PC-9 (cell line): Measurements from ENCODE around the gene TNFSF13B. TPM values are rescaled to one million over a fixed set of nuclear protein-coding genes. Genes with fewer than 3 reads are reported as not detected.
A peak's percentile ranks its signal among the peaks of the same experiment; 100 is the strongest.

Experiments
- Bru-seq: library from RNA; stranded (reverse); fragments of 400-500 nt; gene quantifications from one replicate; lab custom pipeline; 2021; lab: Mats Ljungman, UMichigan
- BruChase-seq, 2 experiments: library from RNA; stranded (reverse); fragments of 400-500 nt; gene quantifications; one replicate each; lab custom pipeline; 2021; lab: Mats Ljungman, UMichigan
- BruUV-seq: library from RNA; stranded (reverse); fragments of 400-500 nt; replicated peaks from 2 replicates; lab custom pipeline; 2021; lab: Mats Ljungman, UMichigan
- CTCF ChIA-PET: fragments of 300-600 bp; sonication (Branson Sonifier 250); formaldehyde crosslinking; loops from one replicate; lab custom pipeline; 2022; ENCODE audit warnings: antibody characterized with exemption; lab: Charles Lee
- POLR2A ChIA-PET: fragments of 300-600 bp; sonication (Branson Sonifier 250); formaldehyde crosslinking; loops from one replicate; lab custom pipeline; 2022; ENCODE audit warnings: antibody characterized with exemption; ENCODE audit not compliant: unreplicated experiment; lab: Charles Lee
- DNase-seq, 2 experiments: peaks; one replicate each; pipeline versions ENCODE4 v3.0.0 to v3.0.0-alpha.2; 2015 to 2022; ENCODE audit warnings: mixed read lengths in 1 of 2
- H2AFZ ChIP-seq: fragments of 200-600 bp; sonication (generic); 2 replicates; pipeline ENCODE4 v1.8.1; 2017; ENCODE audit warnings: antibody characterized with exemption
- H3F3A ChIP-seq: fragments of 200-600 bp; sonication (generic); 2 replicates; pipeline ENCODE4 v1.8.1; 2017; ENCODE audit warnings: antibody characterized with exemption, mild to moderate bottlenecking, low read depth; ENCODE audit not compliant: insufficient read depth
- H3K27ac ChIP-seq: fragments of 200-600 bp; sonication (generic); 2 replicates; pipeline ENCODE4 v1.6.1; 2016; ENCODE audit warnings: mixed run types
- H3K27me3 ChIP-seq: fragments of 200-600 bp; sonication (generic); 2 replicates; pipeline ENCODE4 v1.6.1; 2016; ENCODE audit warnings: low read depth, mixed run types; ENCODE audit not compliant: insufficient read depth
- H3K36me3 ChIP-seq: fragments of 200-600 bp; sonication (generic); 2 replicates; pipeline ENCODE4 v1.6.1; 2016; ENCODE audit warnings: low read depth, mixed run types
- H3K4me1 ChIP-seq: fragments of 200-600 bp; sonication (generic); replicated peaks from 2 replicates; pipeline ENCODE4 v1.6.1; 2016; ENCODE audit warnings: mixed run types; ENCODE audit not compliant: insufficient read depth
- H3K4me2 ChIP-seq: fragments of 200-600 bp; sonication (generic); 2 replicates; pipeline ENCODE4 v1.6.1; 2017; ENCODE audit warnings: mixed run types
- H3K4me3 ChIP-seq: fragments of 200-600 bp; sonication (generic); 2 replicates; pipeline ENCODE4 v1.6.1; 2016; ENCODE audit warnings: mixed run types
- H3K79me2 ChIP-seq: fragments of 200-600 bp; sonication (generic); 2 replicates; pipeline ENCODE4 v1.6.1; 2017; ENCODE audit warnings: low read depth, mixed run types
- H3K9me2 ChIP-seq: fragments of 200-600 bp; sonication (generic); 2 replicates; pipeline ENCODE4 v1.8.1; 2017; ENCODE audit warnings: mild to moderate bottlenecking; ENCODE audit not compliant: insufficient read depth
- H3K9me3 ChIP-seq: fragments of 200-600 bp; sonication (generic); 2 replicates; pipeline ENCODE4 v1.8.1; 2016; ENCODE audit warnings: low read depth; ENCODE audit not compliant: insufficient read depth
- H4K20me1 ChIP-seq: fragments of 200-600 bp; sonication (generic); 2 replicates; pipeline ENCODE4 v1.8.1; 2017; ENCODE audit not compliant: insufficient read depth
- EZH2 ChIP-seq: fragments of 200-600 bp; sonication (generic); IDR thresholded peaks from 2 replicates; pipeline ENCODE4 v1.8.0; 2017; ENCODE audit warnings: antibody characterized with exemption, low read depth
- intact Hi-C: fragments of 100-400 bp; cut with micrococcal nuclease; formaldehyde crosslinking; loops from one replicate; pipeline ENCODE4 v1.10.0; 2022; ENCODE audit not compliant: unreplicated experiment
- long read RNA-seq: library from polyadenylated mRNA; stranded (forward); transcript quantifications from one replicate; pipeline ENCODE4 v2.0.0, GENCODE V29; 2022
- total RNA-seq: library from RNA; stranded (reverse); gene quantifications from 2 replicates; pipeline ENCODE4 v1.2.3, GENCODE V29; 2021
- TF ChIP-seq, protein P1 (sequence below): fragments of 200-600 bp; sonication (generic); conservative IDR thresholded peaks from 2 replicates; pipeline ENCODE4 v1.6.1; 2017; ENCODE audit warnings: mixed run types, antibody characterized with exemption, mild to moderate bottlenecking, moderate library complexity

Gene TNFSF13B, protein sequence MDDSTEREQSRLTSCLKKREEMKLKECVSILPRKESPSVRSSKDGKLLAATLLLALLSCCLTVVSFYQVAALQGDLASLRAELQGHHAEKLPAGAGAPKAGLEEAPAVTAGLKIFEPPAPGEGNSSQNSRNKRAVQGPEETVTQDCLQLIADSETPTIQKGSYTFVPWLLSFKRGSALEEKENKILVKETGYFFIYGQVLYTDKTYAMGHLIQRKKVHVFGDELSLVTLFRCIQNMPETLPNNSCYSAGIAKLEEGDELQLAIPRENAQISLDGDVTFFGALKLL
- total RNA-seq (2.0 and 4.4 TPM in 2 replicates), Bru-seq, nascent RNA (percentile 43 among the genes with signal in this experiment), BruChase-seq, experiment 1, labeled RNA remaining after a 2-hour chase (percentile 73 among the genes with signal in this experiment), BruChase-seq, experiment 2, labeled RNA remaining after a 6-hour chase (percentile 51 among the genes with signal in this experiment)
- long read RNA-seq, partial matches to known transcripts, result 0 of 1 reads
- long read RNA-seq, other reads (novel, unspliced or antisense), result 1 of 1 reads

DNA sequence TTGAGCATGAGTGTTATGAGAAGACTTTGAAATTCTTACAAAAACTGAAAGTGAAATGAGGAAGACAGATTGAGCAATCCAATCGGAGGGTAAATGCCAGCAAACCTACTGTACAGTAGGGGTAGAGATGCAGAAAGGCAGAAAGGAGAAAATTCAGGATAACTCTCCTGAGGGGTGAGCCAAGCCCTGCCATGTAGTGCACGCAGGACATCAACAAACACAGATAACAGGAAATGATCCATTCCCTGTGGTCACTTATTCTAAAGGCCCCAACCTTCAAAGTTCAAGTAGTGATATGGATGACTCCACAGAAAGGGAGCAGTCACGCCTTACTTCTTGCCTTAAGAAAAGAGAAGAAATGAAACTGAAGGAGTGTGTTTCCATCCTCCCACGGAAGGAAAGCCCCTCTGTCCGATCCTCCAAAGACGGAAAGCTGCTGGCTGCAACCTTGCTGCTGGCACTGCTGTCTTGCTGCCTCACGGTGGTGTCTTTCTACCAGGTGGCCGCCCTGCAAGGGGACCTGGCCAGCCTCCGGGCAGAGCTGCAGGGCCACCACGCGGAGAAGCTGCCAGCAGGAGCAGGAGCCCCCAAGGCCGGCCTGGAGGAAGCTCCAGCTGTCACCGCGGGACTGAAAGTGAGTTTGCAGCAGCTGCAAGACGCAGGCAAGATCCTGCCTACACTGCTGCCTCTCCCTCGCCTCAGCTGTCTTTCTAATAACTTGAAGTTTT, at the start of gene TNFSF13B:
TSS of gene TNFSF13B (plus strand) at position 118 of the 728 bp plus-strand sequence. CDS start at position 296, 178 bp downstream.
- TF ChIP-seq, protein P1, sequence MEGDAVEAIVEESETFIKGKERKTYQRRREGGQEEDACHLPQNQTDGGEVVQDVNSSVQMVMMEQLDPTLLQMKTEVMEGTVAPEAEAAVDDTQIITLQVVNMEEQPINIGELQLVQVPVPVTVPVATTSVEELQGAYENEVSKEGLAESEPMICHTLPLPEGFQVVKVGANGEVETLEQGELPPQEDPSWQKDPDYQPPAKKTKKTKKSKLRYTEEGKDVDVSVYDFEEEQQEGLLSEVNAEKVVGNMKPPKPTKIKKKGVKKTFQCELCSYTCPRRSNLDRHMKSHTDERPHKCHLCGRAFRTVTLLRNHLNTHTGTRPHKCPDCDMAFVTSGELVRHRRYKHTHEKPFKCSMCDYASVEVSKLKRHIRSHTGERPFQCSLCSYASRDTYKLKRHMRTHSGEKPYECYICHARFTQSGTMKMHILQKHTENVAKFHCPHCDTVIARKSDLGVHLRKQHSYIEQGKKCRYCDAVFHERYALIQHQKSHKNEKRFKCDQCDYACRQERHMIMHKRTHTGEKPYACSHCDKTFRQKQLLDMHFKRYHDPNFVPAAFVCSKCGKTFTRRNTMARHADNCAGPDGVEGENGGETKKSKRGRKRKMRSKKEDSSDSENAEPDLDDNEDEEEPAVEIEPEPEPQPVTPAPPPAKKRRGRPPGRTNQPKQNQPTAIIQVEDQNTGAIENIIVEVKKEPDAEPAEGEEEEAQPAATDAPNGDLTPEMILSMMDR, result no peak
- TF ChIP-seq EZH2, result no peak
- Histone ChIP-seq H3F3A (no peaks in the 10 kb centered on the region; the same call in 1 of the 2 replicates), H3K79me2 (no peaks in the 10 kb centered on the region), H3K36me3 (no peaks in the 10 kb centered on the region), H3K9me2 (no peaks in the 10 kb centered on the region), H3K27ac (no peak within 1 kb of the TSS), H2AFZ (no peak within 1 kb of the TSS), H3K4me3 (no peak within 1 kb of the TSS), H3K9me3 (no peaks in the 10 kb centered on the region), H3K4me1 (peaks cover 5% of the 10 kb centered on the region; the same call in 1 of the 2 replicates), H4K20me1 (no peaks in the 10 kb centered on the region), H3K4me2 (no peak within 1 kb of the TSS; the same call in 1 of the 2 replicates), H3K27me3 (no peaks in the 10 kb centered on the region)
- intact Hi-C loops, result no loop called here
- DNase-seq, result peak in 1 of 2 experiments; percentile 5
- BruUV-seq, result no TSS peak
- CTCF ChIA-PET, result no interaction called here
- POLR2A ChIA-PET, result no interaction called here

DNA sequence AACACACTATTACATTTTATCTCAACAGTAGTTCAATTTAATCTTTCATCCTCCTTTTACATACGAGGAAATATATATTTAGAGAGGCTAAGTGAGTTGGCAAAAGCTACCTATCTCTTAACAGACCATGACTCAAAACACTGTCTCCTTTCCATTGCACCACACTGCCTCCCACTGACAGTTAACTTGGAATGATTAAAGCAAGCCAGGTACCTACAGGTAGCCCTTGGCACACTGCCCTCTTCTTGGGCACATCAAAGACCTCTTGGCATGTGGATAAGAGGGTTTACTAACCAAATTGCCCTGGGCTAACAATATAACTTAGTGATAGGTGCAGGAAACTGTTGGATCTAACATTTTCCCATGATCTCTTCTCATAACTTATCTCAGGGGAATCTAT, 49.5 kb upstream of the TNFSF13B start:
- intact Hi-C loops, result no loop called here
- H3K27ac ChIP-seq, result no peak overlapping the region
- peak in 1 of 2 experiments; percentile 78 for DNase-seq
- no TSS peak for BruUV-seq
- no peak for TF ChIP-seq EZH2
- TF ChIP-seq, protein P1, result no peak; the same call in 1 of the 2 replicates
- peaks cover 31% of the 10 kb centered on the region for H3K4me1 ChIP-seq
- H3K9me3 ChIP-seq, result no peaks in the 10 kb centered on the region
- no peaks in the 10 kb centered on the region for H3K9me2 ChIP-seq
- H3K4me2 ChIP-seq, result peak overlapping the region; percentile 90
- no peaks in the 10 kb centered on the region for H3K27me3 ChIP-seq
- H3K36me3 ChIP-seq, result no peaks in the 10 kb centered on the region
- POLR2A ChIA-PET, result interaction anchor here (0.6 kb wide), 1 partner anchor 518 kb away, joined by 3 read pairs; no protein-coding TSS in a partner anchor
- H4K20me1 ChIP-seq, result peaks cover 33% of the 10 kb centered on the region
- H3K4me3 ChIP-seq, result peak overlapping the region; percentile 96
- H3F3A ChIP-seq, result peaks cover 8% of the 10 kb centered on the region
- H2AFZ ChIP-seq, result 0 out of 2 replicates have a peak overlapping the region, but pooled peaks have one; percentile 5
- H3K79me2 ChIP-seq, result peaks cover 85% of the 10 kb centered on the region
- CTCF ChIA-PET, result interaction anchor here (0.6 kb wide), 1 partner anchor 389 kb away, joined by 5 read pairs; no protein-coding TSS in a partner anchor
